ENCODE data around the gene MARK2.
"Not testable (repeated sequence)": the region's sequence is repeated elsewhere in the genome, so short reads cannot be mapped to it uniquely, and the experiment has no call there.

The MARK2 gene
- total RNA-seq: 43.0 to 49.2 reads per million in 2 donors

GRCh38 chr11:63838678-63839507, at the start of gene MARK2:
TSS of gene MARK2 (plus strand) at chr11:63839110. CDS start at chr11:63839507, 397 bp downstream.
- peak; percentile 99 to 100 (median 99) for DNase-seq

DNA sequence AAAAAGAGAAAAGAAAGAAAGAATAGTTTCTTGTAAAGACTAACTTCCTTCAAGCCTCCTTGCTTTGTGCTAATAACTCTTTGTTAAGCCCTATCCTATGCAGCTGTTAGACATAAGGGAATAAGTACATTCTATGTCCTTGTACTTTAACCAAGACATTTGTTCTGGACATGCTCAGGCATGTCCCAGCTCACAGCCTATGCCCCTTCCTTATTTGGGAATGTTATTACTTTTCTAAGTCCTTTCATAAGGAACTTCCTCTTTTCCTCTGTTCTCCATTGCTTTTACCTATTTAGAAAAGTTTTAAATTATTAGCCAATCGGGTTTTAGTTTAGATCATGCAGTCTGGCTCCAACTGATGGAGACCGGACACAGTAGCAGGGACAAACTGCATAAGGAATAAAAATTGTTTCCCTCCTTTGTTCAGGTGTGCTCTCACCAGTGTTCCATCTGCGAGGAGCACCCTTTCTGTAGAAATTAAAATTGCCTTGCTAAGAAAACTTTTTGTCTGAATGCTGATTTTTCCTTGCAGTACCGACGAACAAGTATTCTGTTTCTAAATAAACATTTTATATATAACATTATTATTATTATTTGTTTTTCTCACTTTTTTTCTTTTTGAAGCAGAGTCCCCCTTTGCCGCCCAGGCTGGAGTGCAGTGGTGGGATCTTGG, 47.3 kb upstream of the MARK2 start:
- DNase-seq: no peak

GRCh38 chr11:63793161-63793560, 45.7 kb upstream of the MARK2 start:
- no peak for DNase-seq

- DNase-seq: no peak
Observed at GRCh38 chr11:63795066-63795465, 43.8 kb upstream of the MARK2 start.

- DNase-seq: no peak
Observed at GRCh38 chr11:63800921-63801320, 38.0 kb upstream of the MARK2 start.

DNA sequence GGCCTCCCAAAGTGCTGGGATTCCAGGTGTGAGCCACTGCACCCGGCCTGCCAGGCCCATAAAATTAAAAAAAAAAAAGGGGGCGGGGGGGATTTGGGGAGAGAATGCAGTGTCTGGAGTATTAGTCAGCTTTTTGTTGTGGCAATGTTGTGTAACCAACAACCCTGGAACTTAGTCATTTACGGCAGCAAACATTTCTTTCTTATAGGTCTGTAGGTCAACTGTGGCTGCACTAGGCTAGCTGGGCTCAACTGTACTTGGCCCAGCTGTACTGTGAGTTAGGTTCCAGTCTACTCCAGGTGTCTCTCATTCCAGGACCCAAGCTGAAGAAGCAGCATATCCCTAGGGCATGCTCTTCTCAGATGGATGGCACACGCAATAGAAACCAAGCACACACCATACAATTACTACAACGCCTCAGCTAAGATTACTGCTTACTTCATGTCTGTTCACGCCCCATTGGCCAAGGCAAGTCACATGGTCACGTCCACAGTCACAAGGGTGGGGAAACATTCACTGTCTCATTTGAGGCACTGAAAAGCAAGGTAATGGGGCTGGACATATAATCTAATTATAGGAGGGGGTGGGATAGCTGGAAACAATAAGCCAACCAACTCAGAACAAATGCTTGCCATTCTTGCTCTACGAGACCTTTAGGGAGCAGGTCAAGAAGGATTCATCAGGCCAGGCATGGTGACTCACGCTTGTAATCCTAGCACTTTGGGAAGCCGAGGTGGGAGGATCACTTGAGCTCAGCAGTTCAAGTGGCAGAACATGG, 36.1 kb upstream of the MARK2 start:
- no peak for DNase-seq

DNA sequence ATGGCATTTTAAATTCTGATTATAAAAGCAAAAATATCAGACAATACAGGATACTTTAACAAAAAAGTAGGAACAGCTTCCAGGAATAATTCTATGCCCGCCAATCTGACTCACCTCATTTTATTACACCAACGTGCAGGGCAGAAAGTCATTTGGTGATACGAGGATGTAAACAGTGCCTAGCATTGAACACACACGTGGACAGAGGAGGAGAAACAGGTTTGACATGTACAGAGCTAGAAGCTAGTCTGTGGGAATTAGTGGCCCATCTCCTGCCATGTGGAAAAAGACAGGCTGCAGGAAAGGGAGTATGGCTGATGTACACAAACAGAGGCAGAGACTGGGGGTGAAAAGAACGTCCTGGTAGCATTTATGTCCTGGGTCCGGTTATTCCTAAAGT, 34.7 kb upstream of the MARK2 start:
- no peak for DNase-seq

DNA sequence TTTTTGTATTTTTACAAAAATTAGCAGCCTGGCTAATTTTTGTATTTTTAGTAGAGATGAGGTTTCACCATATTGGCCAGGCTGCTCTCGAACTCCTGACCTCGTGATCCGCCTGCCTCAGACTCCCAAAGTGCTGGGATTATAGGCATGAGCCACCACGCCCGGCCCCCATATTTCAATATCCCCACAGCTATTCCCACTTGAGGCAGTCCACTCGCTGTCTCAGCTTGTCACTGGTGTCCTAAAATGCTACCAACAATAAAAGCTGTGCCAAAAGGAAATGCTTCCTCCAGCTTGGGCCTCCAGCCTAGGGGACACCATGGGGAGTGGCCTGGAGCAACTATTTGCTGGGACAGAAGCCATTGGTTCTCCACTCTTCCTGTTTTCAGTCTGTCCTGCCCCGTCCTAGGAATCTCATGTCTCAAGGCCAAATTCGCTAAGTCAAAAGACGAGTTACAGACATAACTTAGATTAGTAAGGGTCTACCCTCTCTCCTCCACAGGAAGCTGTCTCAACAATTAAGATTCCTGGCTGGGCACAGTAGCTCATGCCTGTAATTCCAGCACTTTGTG, 33.0 kb upstream of the MARK2 start:
- no peak for DNase-seq

GRCh38 chr11:63810383-63810782, 28.5 kb upstream of the MARK2 start:
- DNase-seq: not testable (repeated sequence)

DNA sequence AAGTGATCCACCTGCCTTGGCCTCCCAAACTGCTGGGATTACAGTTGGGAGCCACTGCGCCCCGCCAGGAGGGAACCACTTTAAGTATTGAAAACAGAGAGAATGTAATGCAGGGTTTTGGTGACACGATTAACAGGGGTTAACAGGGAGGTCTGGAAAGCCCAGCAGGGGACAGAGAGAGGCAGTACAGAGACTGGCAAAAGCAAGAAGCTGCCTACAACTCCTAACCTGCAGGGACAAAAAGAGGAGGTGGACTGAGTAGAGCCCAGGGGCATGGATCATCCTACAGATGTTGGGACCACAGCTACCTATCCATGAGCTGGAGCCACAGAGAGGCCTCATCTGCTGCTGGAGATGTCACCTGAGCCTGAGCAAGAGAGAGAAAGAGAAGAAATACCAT, 27.4 kb upstream of the MARK2 start:
- DNase-seq: no peak

DNA sequence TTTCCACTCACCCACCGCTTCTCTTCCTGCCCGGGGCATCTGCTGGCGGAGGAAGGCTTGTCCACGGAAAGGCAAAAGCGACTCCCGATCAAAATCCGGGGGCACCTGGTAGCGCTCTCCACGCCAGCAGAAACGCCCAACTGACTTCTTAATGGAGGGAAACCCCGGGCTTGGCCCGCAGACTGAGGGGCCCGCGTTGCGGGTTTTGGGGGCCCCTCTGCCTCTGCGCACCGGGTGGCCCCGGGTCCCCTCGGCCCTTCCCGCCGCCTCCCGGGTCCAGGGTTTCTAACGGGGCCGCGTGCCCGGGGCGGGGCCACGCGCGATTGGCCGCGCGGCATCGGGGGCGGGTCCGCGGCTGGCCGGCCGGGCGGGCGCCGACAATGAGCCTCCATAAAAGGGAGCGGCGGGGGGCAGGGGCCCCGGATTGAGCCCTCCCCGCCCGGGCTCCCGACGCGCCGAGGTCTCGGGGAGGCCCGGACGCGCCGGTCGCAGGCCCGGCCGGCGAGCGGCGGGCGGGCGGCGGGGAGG, 25.8 kb upstream of the MARK2 start, which contains the start of gene SPINDOC:
Gene SPINDOC, plus strand, starts transcription at position 422 of the 528 bp plus-strand sequence. CDS start 231 bp downstream, outside the sequence.
- peak; percentile 56 to 77 (median 65) for DNase-seq

DNA sequence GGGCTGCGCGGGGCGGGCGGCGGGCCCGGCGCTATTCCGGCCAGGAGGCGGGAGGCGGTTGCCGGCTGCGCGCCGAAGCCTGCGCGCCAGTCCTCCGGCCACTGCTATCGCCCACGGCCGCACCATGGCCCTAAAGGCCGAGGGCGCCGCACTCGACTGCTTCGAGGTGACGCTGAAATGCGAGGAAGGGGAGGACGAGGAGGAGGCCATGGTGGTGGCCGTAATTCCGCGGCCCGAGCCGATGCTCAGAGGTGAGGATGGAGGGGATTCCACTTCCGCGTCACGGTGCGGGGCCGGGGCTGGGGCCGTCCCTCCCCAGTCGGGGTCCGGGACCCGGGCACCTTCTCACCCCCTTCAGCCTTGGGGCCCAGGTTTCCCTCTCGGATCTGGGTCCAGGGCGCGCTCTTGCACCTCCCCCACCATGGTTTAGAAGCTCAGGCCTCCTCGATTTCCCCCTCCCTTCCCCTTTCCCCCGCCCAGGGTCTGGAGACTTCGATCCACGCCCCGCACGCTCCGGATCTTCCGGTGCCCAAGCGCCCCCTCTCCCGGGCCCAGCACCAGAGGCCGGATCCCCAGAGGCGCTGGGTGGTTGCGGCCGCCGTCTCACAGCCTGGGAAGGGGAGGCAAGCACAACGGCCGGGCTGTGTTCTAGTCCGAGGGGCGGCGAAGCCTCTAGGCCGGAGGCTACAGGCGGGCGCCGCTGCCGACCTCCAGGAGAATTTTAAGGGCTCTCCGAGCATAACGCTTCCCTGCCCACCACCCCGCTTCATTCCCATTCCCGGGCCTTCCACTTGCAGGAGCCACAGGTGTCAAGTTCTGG, 25.1 kb upstream of the MARK2 start:
- peak in 3 of 5 experiments; percentile 16 to 61 (median 23) for DNase-seq

- DNase-seq: no peak
Observed at GRCh38 chr11:63814383-63814736, 24.6 kb upstream of the MARK2 start.

GRCh38 chr11:63816166-63816565, 22.7 kb upstream of the MARK2 start:
- DNase-seq: no peak

- no peak for DNase-seq
Observed at GRCh38 chr11:63816732-63817131, 22.2 kb upstream of the MARK2 start.

GRCh38 chr11:63817758-63818498, 21.0 kb upstream of the MARK2 start:
- DNase-seq: no peak

GRCh38 chr11:63818609-63819008, 20.3 kb upstream of the MARK2 start:
- DNase-seq: no peak

- no peak for DNase-seq
Observed at GRCh38 chr11:63821411-63821810, 17.5 kb upstream of the MARK2 start.

- no peak for DNase-seq
Observed at GRCh38 chr11:63826471-63827190, 12.3 kb upstream of the MARK2 start.

GRCh38 chr11:63829823-63830489, 9.0 kb upstream of the MARK2 start:
- DNase-seq: peak in 1 of 5 experiments; percentile 19
